ACC112 (cell line): ENCODE data around the gene SNAP47.

ENCODE experiments used
- H2AFZ ChIP-seq: fragments of 200-600 bp; sonication (generic); one replicate; pipeline ENCODE4 v1.6.0; 2017; ENCODE audit warnings: antibody characterized with exemption, low read length; ENCODE audit not compliant: unreplicated experiment
- H3K27ac ChIP-seq: fragments of 200-600 bp; sonication (generic); 2 replicates; pipeline ENCODE4 v1.5.1; 2014; ENCODE audit warnings: low read depth, mild to moderate bottlenecking, antibody characterized with exemption, low read length, moderate library complexity
- H3K27me3 ChIP-seq: fragments of 200-600 bp; sonication (generic); 2 replicates; pipeline ENCODE4 v1.6.1; 2014; ENCODE audit warnings: mild to moderate bottlenecking, antibody characterized with exemption, low read length, moderate library complexity, mixed read lengths; ENCODE audit not compliant: insufficient read depth
- H3K36me3 ChIP-seq: fragments of 200-600 bp; sonication (generic); 2 replicates; pipeline ENCODE4 v1.6.1; 2016; ENCODE audit warnings: mild to moderate bottlenecking, antibody characterized with exemption, low read length, moderate library complexity, mixed read lengths; ENCODE audit not compliant: insufficient read depth
- H3K4me1 ChIP-seq: fragments of 200-600 bp; sonication (generic); one replicate; pipeline ENCODE4 v1.6.1; 2016; ENCODE audit warnings: low read length, mixed read lengths; ENCODE audit not compliant: insufficient read depth, unreplicated experiment, control insufficient read depth
- H3K4me3 ChIP-seq: fragments of 200-600 bp; sonication (generic); 2 replicates; pipeline ENCODE4 v1.5.1; 2014; ENCODE audit warnings: mild to moderate bottlenecking, low read depth, low read length
- H3K79me2 ChIP-seq: fragments of 200-600 bp; sonication (generic); one replicate; pipeline ENCODE4 v1.6.0; 2016; ENCODE audit warnings: low read length; ENCODE audit not compliant: control insufficient read depth, unreplicated experiment, insufficient read depth

SNAP47 gene

GRCh38 chr1:227740401-227740960 is 5.2 kb downstream of the SNAP47 start:
- Histone ChIP-seq H3K4me1 (no peaks in the 10 kb centered on the region), H3K4me3 (no peak overlapping the region), H3K79me2 (peaks cover 72% of the 10 kb centered on the region), H3K36me3 (no peaks in the 10 kb centered on the region), H3K27me3 (no peaks in the 10 kb centered on the region), H3K27ac (no peak overlapping the region), H2AFZ (no peak overlapping the region)

GRCh38 chr1:227741166-227741870 is 6.1 kb downstream of the SNAP47 start:
- no peak overlapping the region for H3K4me3 ChIP-seq
- H3K79me2 ChIP-seq: peaks cover 66% of the 10 kb centered on the region
- no peaks in the 10 kb centered on the region for H3K27me3 ChIP-seq
- no peaks in the 10 kb centered on the region for H3K4me1 ChIP-seq
- H2AFZ ChIP-seq: no peak overlapping the region
- H3K27ac ChIP-seq: no peak overlapping the region
- H3K36me3 ChIP-seq: no peaks in the 10 kb centered on the region

GRCh38 chr1:227742738-227743715 is 7.8 kb downstream of the SNAP47 start:
- Histone ChIP-seq H3K4me3 (no peak overlapping the region), H3K27ac (no peak overlapping the region), H3K79me2 (peaks cover 60% of the 10 kb centered on the region), H3K27me3 (no peaks in the 10 kb centered on the region), H3K4me1 (no peaks in the 10 kb centered on the region), H2AFZ (no peak overlapping the region), H3K36me3 (no peaks in the 10 kb centered on the region)

- peaks cover 46% of the 10 kb centered on the region for H3K79me2 ChIP-seq
Observed at GRCh38 chr1:227744668-227745067, 9.4 kb downstream of the SNAP47 start.

GRCh38 chr1:227745568-227746265 is 10.5 kb downstream of the SNAP47 start:
- Histone ChIP-seq H2AFZ (no peak overlapping the region), H3K27ac (no peak overlapping the region), H3K27me3 (no peaks in the 10 kb centered on the region), H3K4me1 (no peaks in the 10 kb centered on the region), H3K4me3 (no peak overlapping the region), H3K79me2 (peaks cover 36% of the 10 kb centered on the region), H3K36me3 (no peaks in the 10 kb centered on the region; the same call in 1 of the 2 replicates)

More at GRCh38 chr1:227744668-227745067, 9.4 kb downstream of the SNAP47 start:
- Histone ChIP-seq H3K4me3 (no peak overlapping the region), H2AFZ (no peak overlapping the region), H3K36me3 (no peaks in the 10 kb centered on the region; the same call in 1 of the 2 replicates), H3K4me1 (no peaks in the 10 kb centered on the region), H3K27ac (no peak overlapping the region), H3K27me3 (no peaks in the 10 kb centered on the region)

GRCh38 chr1:227746676-227747075 is 11.4 kb downstream of the SNAP47 start:
- no peaks in the 10 kb centered on the region; the same call in 1 of the 2 replicates for H3K36me3 ChIP-seq
- no peaks in the 10 kb centered on the region for H3K4me1 ChIP-seq
- H3K4me3 ChIP-seq: no peak overlapping the region
- H3K27me3 ChIP-seq: no peaks in the 10 kb centered on the region
- H3K27ac ChIP-seq: no peak overlapping the region
- peaks cover 27% of the 10 kb centered on the region for H3K79me2 ChIP-seq
- H2AFZ ChIP-seq: no peak overlapping the region

GRCh38 chr1:227747382-227747781 is 12.1 kb downstream of the SNAP47 start:
- Histone ChIP-seq H3K4me1 (no peaks in the 10 kb centered on the region), H3K36me3 (no peaks in the 10 kb centered on the region; the same call in 1 of the 2 replicates), H3K79me2 (peaks cover 24% of the 10 kb centered on the region), H3K4me3 (no peak overlapping the region), H2AFZ (no peak overlapping the region), H3K27me3 (no peaks in the 10 kb centered on the region), H3K27ac (no peak overlapping the region)

- H3K36me3 ChIP-seq: no peaks in the 10 kb centered on the region; the same call in 1 of the 2 replicates
- peaks cover 23% of the 10 kb centered on the region for H3K79me2 ChIP-seq
- no peak overlapping the region for H3K27ac ChIP-seq
- no peak overlapping the region for H3K4me3 ChIP-seq
- no peaks in the 10 kb centered on the region for H3K4me1 ChIP-seq
- no peak overlapping the region for H2AFZ ChIP-seq
- no peaks in the 10 kb centered on the region for H3K27me3 ChIP-seq
Observed at GRCh38 chr1:227747948-227748495, 12.8 kb downstream of the SNAP47 start.

- H3K36me3 ChIP-seq: no peaks in the 10 kb centered on the region; the same call in 1 of the 2 replicates
- H2AFZ ChIP-seq: no peak overlapping the region
- H3K4me1 ChIP-seq: no peaks in the 10 kb centered on the region
- H3K27ac ChIP-seq: no peak overlapping the region
- peaks cover 21% of the 10 kb centered on the region for H3K79me2 ChIP-seq
- no peak overlapping the region for H3K4me3 ChIP-seq
- H3K27me3 ChIP-seq: no peaks in the 10 kb centered on the region
Observed at GRCh38 chr1:227748496-227749182, 13.4 kb downstream of the SNAP47 start.
